ENCODE results near the gene LSM10. TPM values are rescaled to one million over a fixed set of nuclear protein-coding genes. Genes with fewer than 3 reads are reported as not detected.

Gene LSM10
- total and polyA plus RNA-seq, 2 experiments from 2014 or later, result 27.5 to 98.9 TPM

GRCh38 chr1:36343651-36344394 is 53.9 kb downstream of the LSM10 start (continued):
- TF ChIP-seq CREB1 (CRISPR knock-in tag; IDR thresholded peaks at IDR 0.05; ENCODE audit: low read depth), result no peak
- no peak for TF ChIP-seq EZH2phosphoT487 (IDR thresholded peaks at IDR 0.05; ENCODE audit: unreplicated experiment)
- no peak for TF ChIP-seq POLR2AphosphoS5 (IDR thresholded peaks at IDR 0.05; ENCODE audit: low read depth)
- no peak for TF ChIP-seq REST (IDR thresholded peaks at IDR 0.05; ENCODE audit: unreplicated experiment)
- TF ChIP-seq ZNF114 (CRISPR knock-in tag; IDR thresholded peaks at IDR 0.05), result no peak
- no peak for TF ChIP-seq JUNB (IDR thresholded peaks at IDR 0.05; ENCODE audit: unreplicated experiment)
- no peak for TF ChIP-seq NANOG (IDR thresholded peaks at IDR 0.05; ENCODE audit: borderline replicate concordance)
- TF ChIP-seq CTCF (conservative IDR thresholded peaks at IDR 0.05; ENCODE audit: low read depth in 2 of 2), result no peak

Small RNAs within 50 kb of the gene (small RNA-seq; reads per million reads assigned to genes)
- gene RNU4-27P (ENCODE audit: low replicate concordance), result 0.10 reads per million
- gene SNORA63C (ENCODE audit: low replicate concordance), result not detected

Other genes with a start within 250 kb of the LSM10 start
- gene TRAPPC3, start 248.4 kb downstream of the LSM10 start, total RNA-seq (2014; rRNA removed; shearing (Covaris generic)), result 55.8 and 55.9 TPM in 2 replicates
- 45.2 and 45.6 TPM in 2 replicates for gene TRAPPC3, start 248.4 kb downstream of the LSM10 start, polyA plus RNA-seq (2016; fragmentation: Nextera tagmentation; extraction: Ambion mirVana)
- 37.4 and 59.8 TPM in 2 replicates for gene MAP7D1, start 241.7 kb downstream of the LSM10 start, total RNA-seq (2014; rRNA removed; shearing (Covaris generic))
- 13.8 and 14.7 TPM in 2 replicates for gene MAP7D1, start 241.7 kb downstream of the LSM10 start, polyA plus RNA-seq (2016; fragmentation: Nextera tagmentation; extraction: Ambion mirVana)
- 127 and 145 TPM in 2 replicates for gene THRAP3, start 173.5 kb downstream of the LSM10 start, total RNA-seq (2014; rRNA removed; shearing (Covaris generic))
- 147 and 161 TPM in 2 replicates for gene THRAP3, start 173.5 kb downstream of the LSM10 start, polyA plus RNA-seq (2016; fragmentation: Nextera tagmentation; extraction: Ambion mirVana)
- gene SH3D21, start 91.5 kb downstream of the LSM10 start, total RNA-seq (2014; rRNA removed; shearing (Covaris generic)), result 4.4 and 6.3 TPM in 2 replicates
- 3.1 and 3.7 TPM in 2 replicates for gene SH3D21, start 91.5 kb downstream of the LSM10 start, polyA plus RNA-seq (2016; fragmentation: Nextera tagmentation; extraction: Ambion mirVana)
- gene EVA1B, start 74.3 kb downstream of the LSM10 start, total RNA-seq (2014; rRNA removed; shearing (Covaris generic)), result 27.1 and 27.3 TPM in 2 replicates
- 9.2 and 11.5 TPM in 2 replicates for gene EVA1B, start 74.3 kb downstream of the LSM10 start, polyA plus RNA-seq (2016; fragmentation: Nextera tagmentation; extraction: Ambion mirVana)
- gene STK40, start 12.0 kb downstream of the LSM10 start, total RNA-seq (2014; rRNA removed; shearing (Covaris generic)), result 20.0 and 20.2 TPM in 2 replicates
- gene STK40, start 12.0 kb downstream of the LSM10 start, polyA plus RNA-seq (2016; fragmentation: Nextera tagmentation; extraction: Ambion mirVana), result 8.1 and 8.5 TPM in 2 replicates
- 0.58 and 2.2 TPM in 2 replicates for gene OSCP1, start 52.5 kb upstream of the LSM10 start, total RNA-seq (2014; rRNA removed; shearing (Covaris generic))
- 2.6 and 3.0 TPM in 2 replicates for gene OSCP1, start 52.5 kb upstream of the LSM10 start, polyA plus RNA-seq (2016; fragmentation: Nextera tagmentation; extraction: Ambion mirVana)
- 86.4 and 105 TPM in 2 replicates for gene MRPS15, start 66.5 kb upstream of the LSM10 start, total RNA-seq (2014; rRNA removed; shearing (Covaris generic))
- gene MRPS15, start 66.5 kb upstream of the LSM10 start, polyA plus RNA-seq (2016; fragmentation: Nextera tagmentation; extraction: Ambion mirVana), result 311 and 312 TPM in 2 replicates
- not detected in 2 replicates for gene CSF3R, start 85.0 kb upstream of the LSM10 start, total RNA-seq (2014; rRNA removed; shearing (Covaris generic))
- gene CSF3R, start 85.0 kb upstream of the LSM10 start, polyA plus RNA-seq (2016; fragmentation: Nextera tagmentation; extraction: Ambion mirVana), result not detected in 2 replicates

Data from GM23338 (cell line).